Activated CD4-positive, alpha-beta memory T cell treated with anti-CD3 and anti-CD28 coated beads for 36 hours (primary cell): ENCODE data around the gene DDTL. TPM values are rescaled to one million over a fixed set of nuclear protein-coding genes. Genes with fewer than 3 reads are reported as not detected.
A peak's percentile ranks its signal among the peaks of the same experiment; 100 is the strongest.

ENCODE experiments used
- CTCF ChIA-PET: fragments of 350-600 bp; sonication (Branson Sonifier 250); formaldehyde crosslinking; loops from one replicate; lab custom pipeline; 2021; ENCODE audit warnings: antibody characterized with exemption, inconsistent platforms; lab: Charles Lee
- POLR2A ChIA-PET: fragments of 350-600 bp; sonication (Branson Sonifier 250); formaldehyde crosslinking; loops from one replicate; lab custom pipeline; 2021; ENCODE audit warnings: antibody characterized with exemption; lab: Charles Lee
- DNase-seq: peaks from one replicate; pipeline ENCODE4 v3.0.0-alpha.2; 2020
- H3K27ac Mint-ChIP-seq: one replicate; pipeline ENCODE4 v1.8.0; 2021; ENCODE audit warnings: mixed read lengths
- H3K27me3 Mint-ChIP-seq: one replicate; pipeline ENCODE4 v1.8.0; 2021; ENCODE audit warnings: mixed read lengths
- H3K36me3 Mint-ChIP-seq: one replicate; pipeline ENCODE4 v1.8.0; 2021; ENCODE audit warnings: mixed read lengths
- H3K4me1 Mint-ChIP-seq: one replicate; pipeline ENCODE4 v1.8.0; 2021; ENCODE audit warnings: low read depth, mixed read lengths
- H3K4me3 Mint-ChIP-seq: one replicate; pipeline ENCODE4 v1.8.0; 2021; ENCODE audit warnings: mild to moderate bottlenecking, mixed read lengths
- H3K9me3 Mint-ChIP-seq: one replicate; pipeline ENCODE4 v1.8.0; 2021; ENCODE audit warnings: mixed read lengths
- intact Hi-C: fragments of 100-400 bp; cut with micrococcal nuclease; formaldehyde crosslinking; loops from one replicate; pipeline ENCODE4 v1.15.1; 2023
- total RNA-seq, 2 experiments: library from RNA; stranded (reverse); gene quantifications; one replicate each; pipeline ENCODE4 v1.2.3, GENCODE V29; 2021

The DDTL gene
- total RNA-seq, 2 experiments from 2014 or later: 1.4 to 2.0 TPM

- H3K4me3 Mint-ChIP-seq: no peak overlapping the region
- H3K27me3 Mint-ChIP-seq: no peaks in the 10 kb centered on the region
- no peaks in the 10 kb centered on the region for H3K9me3 Mint-ChIP-seq
- intact Hi-C loops: loop anchor here (2.0 kb wide), 1 partner anchor 147 kb away; no protein-coding TSS in a partner anchor
- CTCF ChIA-PET: interaction anchor here (1.1 kb wide), 1 partner anchor 165 kb away, joined by 3 read pairs; no protein-coding TSS in a partner anchor
- peaks cover 20% of the 10 kb centered on the region for H3K4me1 Mint-ChIP-seq
- peaks cover 1% of the 10 kb centered on the region for H3K36me3 Mint-ChIP-seq
- no peak overlapping the region for H3K27ac Mint-ChIP-seq
- DNase-seq: no peak
- POLR2A ChIA-PET: interaction anchor here (2.3 kb wide), 1 partner anchor 115 kb away, joined by 7 read pairs; the partner anchor contains the start of gene MIF
Measured at GRCh38 chr22:24009227-24010017, 42.7 kb downstream of the DDTL start.

- CTCF ChIA-PET: interaction anchor here (1.1 to 1.6 kb wide), 4 partner anchors 12 to 165 kb away, joined by 3 to 12 read pairs (median 4); no protein-coding TSS in a partner anchor
- intact Hi-C loops: loop anchor here (2.0 kb wide), 1 partner anchor 147 kb away; no protein-coding TSS in a partner anchor
- POLR2A ChIA-PET: interaction anchor here (1.6 to 2.3 kb wide), 2 partner anchors 116 to 147 kb away, joined by 7 to 19 read pairs; partner anchors contain the start of gene MIF
- Mint-ChIP-seq H3K4me1 (peaks cover 24% of the 10 kb centered on the region), H3K9me3 (no peaks in the 10 kb centered on the region), H3K36me3 (peaks cover 1% of the 10 kb centered on the region), H3K27ac (peak overlapping the region; percentile 43), H3K4me3 (peak overlapping the region; percentile 33), H3K27me3 (no peaks in the 10 kb centered on the region)
- DNase-seq: no peak
Measured at GRCh38 chr22:24010018-24010391, 43.3 kb downstream of the DDTL start.

DNA sequence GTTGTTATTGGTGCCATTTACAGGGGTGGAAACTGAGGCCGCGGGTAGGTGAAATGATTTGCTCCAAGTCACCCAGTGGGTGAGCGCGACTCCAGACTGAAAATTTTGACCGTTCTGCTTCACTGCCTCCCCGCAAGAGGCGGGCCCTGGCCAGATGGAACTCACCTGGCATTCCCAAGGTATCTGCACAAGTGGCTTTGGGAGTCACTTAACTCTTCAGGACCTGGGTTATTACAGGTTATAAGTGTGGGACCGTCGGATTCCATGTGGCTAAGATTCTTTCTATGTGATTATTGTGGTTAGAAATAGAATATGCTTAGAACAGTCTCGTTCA is 45.0 kb downstream of the DDTL start:
- POLR2A ChIA-PET: interaction anchor here (1.6 kb wide), 1 partner anchor 145 kb away, joined by 19 read pairs; no protein-coding TSS in a partner anchor
- Mint-ChIP-seq H3K36me3 (peaks cover 9% of the 10 kb centered on the region), H3K9me3 (no peaks in the 10 kb centered on the region), H3K4me1 (peaks cover 24% of the 10 kb centered on the region), H3K27ac (peak overlapping the region; percentile 92), H3K27me3 (no peaks in the 10 kb centered on the region), H3K4me3 (peak overlapping the region; percentile 92)
- CTCF ChIA-PET: no interaction called here
- DNase-seq: no peak
- intact Hi-C loops: loop anchor here (1.0 to 2.0 kb wide), 2 partner anchors 145 to 224 kb away; no protein-coding TSS in a partner anchor

GRCh38 chr22:24016156-24016555 is 49.5 kb downstream of the DDTL start:
- H3K9me3 Mint-ChIP-seq: no peaks in the 10 kb centered on the region
- H3K4me3 Mint-ChIP-seq: no peak overlapping the region
- H3K4me1 Mint-ChIP-seq: peaks cover 32% of the 10 kb centered on the region
- no peak overlapping the region for H3K27ac Mint-ChIP-seq
- CTCF ChIA-PET: no interaction called here
- peaks cover 12% of the 10 kb centered on the region for H3K36me3 Mint-ChIP-seq
- intact Hi-C loops: no loop called here
- no peak for DNase-seq
- H3K27me3 Mint-ChIP-seq: no peaks in the 10 kb centered on the region
- POLR2A ChIA-PET: no interaction called here

DNA sequence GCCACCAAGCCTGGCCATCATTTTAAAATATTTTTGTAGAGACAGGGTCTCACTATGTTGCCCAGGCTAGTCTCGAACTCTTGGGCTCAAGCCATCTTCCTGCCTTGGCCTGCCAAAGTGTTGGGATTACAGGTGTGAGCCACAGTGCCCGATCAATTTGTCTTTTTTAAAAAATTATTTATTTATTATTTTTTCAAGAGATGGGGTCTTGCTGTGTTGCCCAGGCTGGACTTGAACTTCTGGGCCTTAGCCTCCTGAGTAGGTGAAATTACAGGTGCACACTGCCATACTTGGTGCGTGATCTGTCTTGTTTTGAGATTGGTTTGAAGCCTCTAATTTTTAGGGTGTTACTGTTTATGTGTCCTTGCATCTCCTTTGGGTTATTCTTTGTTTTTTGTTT is 54.6 kb downstream of the DDTL start:
- Mint-ChIP-seq H3K4me1 (peaks cover 40% of the 10 kb centered on the region), H3K36me3 (peaks cover 33% of the 10 kb centered on the region), H3K27ac (no peak overlapping the region), H3K4me3 (no peak overlapping the region), H3K27me3 (no peaks in the 10 kb centered on the region), H3K9me3 (peaks cover 6% of the 10 kb centered on the region)
- intact Hi-C loops: no loop called here
- ChIA-PET POLR2A (no interaction called here), CTCF (no interaction called here)
- no peak for DNase-seq

Other genes starting within 250 kb of the DDTL start
- gene ZNF70, start 215.8 kb upstream of the DDTL start, total RNA-seq: 1 to 10 TPM; 1.2 to 1.3 TPM
- gene VPREB3, start 212.5 kb upstream of the DDTL start, total RNA-seq: not detected
- gene C22orf15, start 203.9 kb upstream of the DDTL start, total RNA-seq: under 1 TPM; 0.31 to 0.90 TPM
- gene CHCHD10, start 198.9 kb upstream of the DDTL start, total RNA-seq: 100 to 1,000 TPM; 144 to 157 TPM
- gene MMP11, start 194.0 kb upstream of the DDTL start, total RNA-seq: 1 to 10 TPM in 1 of 2 experiments, under 1 TPM in 1; 0.70 to 1.0 TPM
- gene SMARCB1, start 179.9 kb upstream of the DDTL start, total RNA-seq: 10 to 100 TPM; 71.3 to 72.5 TPM
- gene DERL3, start 127.9 kb upstream of the DDTL start, total RNA-seq: 1 to 10 TPM; 8.1 to 9.7 TPM
- 1 to 10 TPM; 6.8 to 8.9 TPM for gene SLC2A11, start 109.0 kb upstream of the DDTL start, total RNA-seq
- gene MIF, start 72.5 kb upstream of the DDTL start, total RNA-seq: 1,000 to 10,000 TPM; 1,215 to 1,240 TPM
- under 1 TPM in 1 of 2 experiments, not detected in 1; 0.33 TPM for gene GSTT2B, start 5.7 kb upstream of the DDTL start, total RNA-seq
- 100 to 1,000 TPM; 105 to 108 TPM for gene DDT, start 7.6 kb downstream of the DDTL start, total RNA-seq
- gene GSTT2, start 13.2 kb downstream of the DDTL start, total RNA-seq: not detected
- gene GSTT4, start 38.6 kb downstream of the DDTL start, total RNA-seq: not detected
- 10 to 100 TPM; 76.6 to 79.9 TPM for gene CABIN1, start 44.4 kb downstream of the DDTL start, total RNA-seq
- under 1 TPM; 0.19 to 0.22 TPM for gene SUSD2, start 214.6 kb downstream of the DDTL start, total RNA-seq